ENCODE measurements around the gene CCSAP.

DNA sequence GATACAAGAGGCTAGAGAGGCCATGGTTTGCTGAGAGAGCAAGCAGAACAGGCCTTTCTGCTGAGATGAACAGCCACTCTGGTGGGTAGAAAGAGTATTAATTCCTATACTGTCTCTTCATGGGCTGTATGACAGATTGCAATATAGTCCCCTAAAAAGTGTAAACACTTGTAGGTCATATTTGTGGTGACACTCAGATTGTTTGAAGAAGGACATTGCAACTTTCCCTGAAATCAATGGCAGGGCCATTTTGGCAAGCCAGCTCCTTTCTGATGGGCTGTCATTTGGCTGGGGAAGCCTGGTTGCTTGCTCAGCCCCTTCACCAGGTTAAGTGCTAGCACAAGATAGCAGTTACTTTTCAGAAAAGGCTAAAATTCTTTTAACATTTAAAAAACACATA lies 44.4 kb downstream of the CCSAP start:
- TF ChIP-seq, protein P1, sequence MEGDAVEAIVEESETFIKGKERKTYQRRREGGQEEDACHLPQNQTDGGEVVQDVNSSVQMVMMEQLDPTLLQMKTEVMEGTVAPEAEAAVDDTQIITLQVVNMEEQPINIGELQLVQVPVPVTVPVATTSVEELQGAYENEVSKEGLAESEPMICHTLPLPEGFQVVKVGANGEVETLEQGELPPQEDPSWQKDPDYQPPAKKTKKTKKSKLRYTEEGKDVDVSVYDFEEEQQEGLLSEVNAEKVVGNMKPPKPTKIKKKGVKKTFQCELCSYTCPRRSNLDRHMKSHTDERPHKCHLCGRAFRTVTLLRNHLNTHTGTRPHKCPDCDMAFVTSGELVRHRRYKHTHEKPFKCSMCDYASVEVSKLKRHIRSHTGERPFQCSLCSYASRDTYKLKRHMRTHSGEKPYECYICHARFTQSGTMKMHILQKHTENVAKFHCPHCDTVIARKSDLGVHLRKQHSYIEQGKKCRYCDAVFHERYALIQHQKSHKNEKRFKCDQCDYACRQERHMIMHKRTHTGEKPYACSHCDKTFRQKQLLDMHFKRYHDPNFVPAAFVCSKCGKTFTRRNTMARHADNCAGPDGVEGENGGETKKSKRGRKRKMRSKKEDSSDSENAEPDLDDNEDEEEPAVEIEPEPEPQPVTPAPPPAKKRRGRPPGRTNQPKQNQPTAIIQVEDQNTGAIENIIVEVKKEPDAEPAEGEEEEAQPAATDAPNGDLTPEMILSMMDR (conservative IDR thresholded peaks at IDR 0.05; ENCODE audit: low read length): no peak
- TF ChIP-seq EZH2phosphoT487 (IDR thresholded peaks at IDR 0.05; ENCODE audit: borderline replicate concordance): no peak

Measured in Loucy (cell line).